Body of pancreas (tissue), 4 donors: ENCODE results near the gene EFCAB6.

Experiments used
- POLR2A ChIP-seq, 3 donors: fragments of 450-650 bp; IDR thresholded peaks; one replicate each; pipeline ENCODE4 v1.6.1; 2016; ENCODE audit warnings: antibody characterized with exemption in 3 of 3, mild to moderate bottlenecking in 2 of 3
- TF ChIP-seq, protein P1 (sequence below), 7 experiments: fragments of 450-650 bp in 4 of 7; fragments of 200-600 bp in 3 of 7; sonication (generic) in 3 of 7; IDR thresholded peaks; one replicate each; pipeline ENCODE4 v1.5.1; 2016 to 2019; ENCODE audit warnings: antibody characterized with exemption in 7 of 7

DNA sequence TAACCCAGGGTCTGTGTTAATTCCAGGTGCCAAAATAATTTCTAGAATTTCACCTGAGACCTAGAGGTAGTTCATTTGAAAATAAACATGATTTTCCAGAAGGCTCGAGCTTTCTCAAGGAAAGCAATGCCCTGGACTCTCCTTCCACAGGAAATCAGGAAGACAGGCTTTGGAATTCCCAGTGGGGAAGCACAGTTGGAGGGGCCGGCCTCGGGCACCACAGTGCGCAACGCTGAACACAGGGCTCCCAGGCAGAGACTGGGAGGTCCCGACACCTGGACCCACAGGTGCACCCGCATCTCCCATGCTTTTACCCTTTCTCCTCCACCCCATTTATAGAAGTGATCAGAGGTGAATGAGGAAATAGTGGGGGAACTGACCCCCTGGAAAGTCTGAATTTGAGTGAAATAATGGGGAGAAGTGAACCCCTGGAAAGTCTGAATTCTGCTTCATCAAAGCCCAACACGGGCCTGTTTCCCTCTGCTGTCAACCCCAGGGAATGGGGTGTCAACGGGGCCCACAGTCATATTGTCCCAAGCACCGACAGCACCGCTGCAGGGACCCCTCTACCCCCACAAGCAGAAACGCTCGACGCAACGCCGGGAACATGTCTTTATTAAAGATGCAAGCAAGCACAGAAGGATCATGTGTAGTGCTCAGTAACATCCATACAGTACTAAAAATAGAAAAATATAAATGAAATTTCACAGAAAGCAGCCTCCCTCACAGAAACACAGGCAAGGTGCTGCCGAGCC is 12.0 kb upstream of the EFCAB6 start:
- TF ChIP-seq, protein P1, sequence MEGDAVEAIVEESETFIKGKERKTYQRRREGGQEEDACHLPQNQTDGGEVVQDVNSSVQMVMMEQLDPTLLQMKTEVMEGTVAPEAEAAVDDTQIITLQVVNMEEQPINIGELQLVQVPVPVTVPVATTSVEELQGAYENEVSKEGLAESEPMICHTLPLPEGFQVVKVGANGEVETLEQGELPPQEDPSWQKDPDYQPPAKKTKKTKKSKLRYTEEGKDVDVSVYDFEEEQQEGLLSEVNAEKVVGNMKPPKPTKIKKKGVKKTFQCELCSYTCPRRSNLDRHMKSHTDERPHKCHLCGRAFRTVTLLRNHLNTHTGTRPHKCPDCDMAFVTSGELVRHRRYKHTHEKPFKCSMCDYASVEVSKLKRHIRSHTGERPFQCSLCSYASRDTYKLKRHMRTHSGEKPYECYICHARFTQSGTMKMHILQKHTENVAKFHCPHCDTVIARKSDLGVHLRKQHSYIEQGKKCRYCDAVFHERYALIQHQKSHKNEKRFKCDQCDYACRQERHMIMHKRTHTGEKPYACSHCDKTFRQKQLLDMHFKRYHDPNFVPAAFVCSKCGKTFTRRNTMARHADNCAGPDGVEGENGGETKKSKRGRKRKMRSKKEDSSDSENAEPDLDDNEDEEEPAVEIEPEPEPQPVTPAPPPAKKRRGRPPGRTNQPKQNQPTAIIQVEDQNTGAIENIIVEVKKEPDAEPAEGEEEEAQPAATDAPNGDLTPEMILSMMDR (IDR thresholded peaks at IDR 0.05): no peak
- TF ChIP-seq POLR2A (IDR thresholded peaks at IDR 0.05): no peak
